ENCODE measurements around the gene JADE2. TPM values are rescaled to one million over a fixed set of nuclear protein-coding genes. Genes with fewer than 3 reads are reported as not detected.
A peak's percentile ranks its signal among the peaks of the same experiment; 100 is the strongest.

The JADE2 gene
- total and polyA plus RNA-seq, 2 of the 8 experiments (the other 6 are each of a cell fraction or from before 2014, with no cell fraction given), result 19.2 to 55.8 TPM

GRCh38 chr5:134525683-134526482, 413 bp downstream of the JADE2 start (continued):
- TF ChIP-seq CHD7 (IDR thresholded peaks at IDR 0.05; ENCODE audit: insufficient replicate concordance, low read length) (no peak), FOSL1 (IDR thresholded peaks at IDR 0.05; ENCODE audit: insufficient read depth, low read depth, low read length) (no peak), SRF (IDR thresholded peaks at IDR 0.05; ENCODE audit: low read depth, low read length) (no peak), SP2 (IDR thresholded peaks at IDR 0.05; ENCODE audit: low read length) (no peak), HDAC6 (IDR thresholded peaks at IDR 0.05; ENCODE audit: low read depth, low read length) (no peak), CREB1 (IDR thresholded peaks at IDR 0.05) (0 out of 2 replicates have a peak, but pooled peaks have one; percentile 44), POLR2A (IDR thresholded peaks at IDR 0.05; ENCODE audit: control extremely low read depth in 1 of 2, low read depth in 2 of 2, low read length in 2 of 2) (no peak; a peak in 1 of 3 replicates), BACH1 (IDR thresholded peaks at IDR 0.05; ENCODE audit: low read length) (no peak), ATF3 (IDR thresholded peaks at IDR 0.05; ENCODE audit: insufficient read depth, low read depth, low read length) (no peak), EP300 (IDR thresholded peaks at IDR 0.05; ENCODE audit: borderline replicate concordance in 1 of 2, low read depth in 2 of 2, low read length in 2 of 2) (no peak)

Data from H1 (cell line).